Inflammatory macrophage (primary cell): ENCODE results near the gene EPG5.
A peak's percentile ranks its signal among the peaks of the same experiment; 100 is the strongest.
"Not testable (repeated sequence)": the region's sequence is repeated elsewhere in the genome, so short reads cannot be mapped to it uniquely, and the experiment has no call there.

Experiments
- DNase-seq, 2 donors: peaks; one replicate each; pipeline ENCODE4 v3.0.0-alpha.2; 2020 to 2022

Gene EPG5

GRCh38 chr18:45861926-45862325, 105.2 kb downstream of the EPG5 start:
- no peak for DNase-seq

- DNase-seq: no peak
Measured at GRCh38 chr18:45860971-45861370, 106.2 kb downstream of the EPG5 start.

- no peak for DNase-seq
Measured at GRCh38 chr18:45860492-45860891, 106.6 kb downstream of the EPG5 start.

- DNase-seq: no peak
Measured at GRCh38 chr18:45859334-45859733, 107.8 kb downstream of the EPG5 start.

- peak in 1 of 2 donors; percentile 12 for DNase-seq
Measured at GRCh38 chr18:45856531-45856930, 110.6 kb downstream of the EPG5 start.

- DNase-seq: no peak
Measured at GRCh38 chr18:45854036-45854586, 113.0 kb downstream of the EPG5 start.

GRCh38 chr18:45852631-45853030, 114.5 kb downstream of the EPG5 start:
- DNase-seq: no peak

- DNase-seq: no peak
Measured at GRCh38 chr18:45851161-45851925, 115.8 kb downstream of the EPG5 start.

GRCh38 chr18:45850021-45850420, 117.1 kb downstream of the EPG5 start:
- no peak for DNase-seq

GRCh38 chr18:45849529-45849928, 117.6 kb downstream of the EPG5 start:
- no peak for DNase-seq

GRCh38 chr18:45848643-45849042, 118.5 kb downstream of the EPG5 start:
- not testable (repeated sequence) for DNase-seq

GRCh38 chr18:45847119-45847518, 120.0 kb downstream of the EPG5 start:
- DNase-seq: no peak

GRCh38 chr18:45845410-45845809, 121.7 kb downstream of the EPG5 start:
- no peak for DNase-seq

GRCh38 chr18:45844938-45845337, 122.2 kb downstream of the EPG5 start:
- DNase-seq: no peak

- DNase-seq: no peak
Measured at GRCh38 chr18:45843019-45843418, 124.1 kb downstream of the EPG5 start.

- DNase-seq: no peak
Measured at GRCh38 chr18:45841765-45842442, 125.2 kb downstream of the EPG5 start.

GRCh38 chr18:45841060-45841764, 125.9 kb downstream of the EPG5 start:
- DNase-seq: no peak

- DNase-seq: peak; percentile 69 to 72
Measured at GRCh38 chr18:45839414-45840395, 127.4 kb downstream of the EPG5 start.

GRCh38 chr18:45838302-45839070, 128.6 kb downstream of the EPG5 start:
- no peak for DNase-seq

GRCh38 chr18:45837283-45838070, 129.7 kb downstream of the EPG5 start:
- peak; percentile 69 to 85 for DNase-seq
